CD4-positive, alpha-beta T cell (primary cell): ENCODE results near the gene KDM4B. TPM values are rescaled to one million over a fixed set of nuclear protein-coding genes. Genes with fewer than 3 reads are reported as not detected.

Experiments
- ATAC-seq: fragments of 200-7000 bp; cut with Tn5 transposase; one replicate; pipeline ENCODE4 v1.10.0; 2022; ENCODE audit warnings: mild to moderate bottlenecking; ENCODE audit not compliant: poor library complexity
- CTCF ChIA-PET: fragments of 350-600 bp; sonication (Branson Sonifier 250); formaldehyde crosslinking; loops from one replicate; lab custom pipeline; 2021; ENCODE audit warnings: antibody characterized with exemption, inconsistent platforms; lab: Charles Lee
- POLR2A ChIA-PET: fragments of 350-600 bp; sonication (Branson Sonifier 250); formaldehyde crosslinking; loops from one replicate; lab custom pipeline; 2021; ENCODE audit warnings: antibody characterized with exemption, inconsistent platforms; lab: Charles Lee
- DNase-seq, 14 experiments: peaks; one replicate each; pipeline ENCODE4 v3.0.0-alpha.2; 2013 to 2020; ENCODE audit warnings: mixed read lengths in 2 of 14
- H3K27ac ChIP-seq, 2 donors: one replicate each; pipeline versions ENCODE4 v1.5.1 to v1.7.0; 2013; ENCODE audit warnings: low read length in 2 of 2, low read depth in 1 of 2, mild to moderate bottlenecking in 1 of 2
- H3K27me3 ChIP-seq, 2 experiments: 1 replicate in 1 of 2; 2 replicates in 1 of 2; pipeline versions ENCODE4 v1.6.1 to v1.7.0; 2013; ENCODE audit warnings: low read length in 2 of 2, control low read depth in 1 of 2, mild to moderate bottlenecking in 1 of 2, moderate library complexity in 1 of 2; ENCODE audit not compliant: insufficient read depth in 2 of 2, control insufficient read depth in 1 of 2
- H3K36me3 ChIP-seq: one replicate; pipeline ENCODE4 v1.6.1; 2013; ENCODE audit warnings: low read length, control low read depth; ENCODE audit not compliant: insufficient read depth
- H3K4me1 ChIP-seq: one replicate; pipeline ENCODE4 v1.6.1; 2013; ENCODE audit warnings: low read length, control low read depth; ENCODE audit not compliant: insufficient read depth
- H3K4me3 ChIP-seq: one replicate; pipeline ENCODE4 v1.5.1; 2013; ENCODE audit warnings: mild to moderate bottlenecking, low read length, moderate library complexity
- H3K9me3 ChIP-seq, 2 experiments: 1 replicate in 1 of 2; 2 replicates in 1 of 2; pipeline versions ENCODE4 v1.6.1 to v1.7.0; 2013; ENCODE audit warnings: low read length in 2 of 2, mild to moderate bottlenecking in 2 of 2, control low read depth in 1 of 2, moderate library complexity in 1 of 2; ENCODE audit not compliant: control insufficient read depth in 1 of 2, insufficient read depth in 1 of 2
- H3K27ac Mint-ChIP-seq: one replicate; pipeline ENCODE4 v1.8.0; 2020; ENCODE audit warnings: mixed read lengths
- H3K27me3 Mint-ChIP-seq: one replicate; pipeline ENCODE4 v1.8.0; 2021; ENCODE audit warnings: mixed read lengths
- H3K36me3 Mint-ChIP-seq: one replicate; pipeline ENCODE4 v1.8.0; 2021; ENCODE audit warnings: low read depth, mixed read lengths
- H3K4me1 Mint-ChIP-seq: one replicate; pipeline ENCODE4 v1.8.0; 2021; ENCODE audit warnings: low read depth, mixed read lengths
- H3K4me3 Mint-ChIP-seq: one replicate; pipeline ENCODE4 v1.8.0; 2020; ENCODE audit warnings: mild to moderate bottlenecking, mixed read lengths
- H3K9me3 Mint-ChIP-seq: one replicate; pipeline ENCODE4 v1.8.0; 2020; ENCODE audit warnings: mixed read lengths
- intact Hi-C, 2 experiments: fragments of 100-400 bp; cut with DNase I in 1 of 2; cut with micrococcal nuclease in 1 of 2; formaldehyde crosslinking; loops; one replicate each; pipeline versions ENCODE4 v1.15.1 to v1.9.0; 2023 to 2025; cut with DNase I, micrococcal nuclease
- microRNA-seq: library from miRNA; unstranded; fragments of <30 nt; microRNA quantifications from one replicate; pipeline ENCODE4 v1.2.0, GENCODE V29; 2021; ENCODE audit warnings: borderline microRNAs expressed, borderline replicate concordance
- total RNA-seq, 174 experiments: library from RNA in 2 of 174; stranded (reverse) in 2 of 174; gene quantifications; one replicate each; pipeline ENCODE4 v1.2.3 and lab custom pipeline; 2021 to 2026
- TF ChIP-seq, protein P1 (sequence below): fragments of 200-600 bp; IDR thresholded peaks from one replicate; pipeline ENCODE4 v1.8.0; 2022; ENCODE audit warnings: antibody characterized with exemption, mild to moderate bottlenecking

The KDM4B gene
- total RNA-seq, 2 experiments from 2014 or later: 41.8 to 42.5 TPM

GRCh38 chr19:5200844-5201243 lies 231.9 kb downstream of the KDM4B start:
- Histone ChIP-seq H3K4me1 (no peaks in the 10 kb centered on the region), H3K27me3 (no peaks in the 10 kb centered on the region), H3K4me3 (no peak overlapping the region), H3K36me3 (no peaks in the 10 kb centered on the region), H3K27ac (no peak overlapping the region), H3K9me3 (peaks cover 30 to 47% of the 10 kb centered on the region in 2 experiments)
- intact Hi-C loops: no loop called here
- Mint-ChIP-seq H3K36me3 (peaks cover 15% of the 10 kb centered on the region), H3K9me3 (peaks cover 7% of the 10 kb centered on the region), H3K4me3 (no peak overlapping the region), H3K27me3 (no peaks in the 10 kb centered on the region), H3K4me1 (peaks cover 6% of the 10 kb centered on the region), H3K27ac (no peak overlapping the region)
- ATAC-seq: no peak
- TF ChIP-seq, protein P1, sequence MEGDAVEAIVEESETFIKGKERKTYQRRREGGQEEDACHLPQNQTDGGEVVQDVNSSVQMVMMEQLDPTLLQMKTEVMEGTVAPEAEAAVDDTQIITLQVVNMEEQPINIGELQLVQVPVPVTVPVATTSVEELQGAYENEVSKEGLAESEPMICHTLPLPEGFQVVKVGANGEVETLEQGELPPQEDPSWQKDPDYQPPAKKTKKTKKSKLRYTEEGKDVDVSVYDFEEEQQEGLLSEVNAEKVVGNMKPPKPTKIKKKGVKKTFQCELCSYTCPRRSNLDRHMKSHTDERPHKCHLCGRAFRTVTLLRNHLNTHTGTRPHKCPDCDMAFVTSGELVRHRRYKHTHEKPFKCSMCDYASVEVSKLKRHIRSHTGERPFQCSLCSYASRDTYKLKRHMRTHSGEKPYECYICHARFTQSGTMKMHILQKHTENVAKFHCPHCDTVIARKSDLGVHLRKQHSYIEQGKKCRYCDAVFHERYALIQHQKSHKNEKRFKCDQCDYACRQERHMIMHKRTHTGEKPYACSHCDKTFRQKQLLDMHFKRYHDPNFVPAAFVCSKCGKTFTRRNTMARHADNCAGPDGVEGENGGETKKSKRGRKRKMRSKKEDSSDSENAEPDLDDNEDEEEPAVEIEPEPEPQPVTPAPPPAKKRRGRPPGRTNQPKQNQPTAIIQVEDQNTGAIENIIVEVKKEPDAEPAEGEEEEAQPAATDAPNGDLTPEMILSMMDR: no peak
- CTCF ChIA-PET: no interaction called here
- DNase-seq: no peak
- POLR2A ChIA-PET: no interaction called here

DNA sequence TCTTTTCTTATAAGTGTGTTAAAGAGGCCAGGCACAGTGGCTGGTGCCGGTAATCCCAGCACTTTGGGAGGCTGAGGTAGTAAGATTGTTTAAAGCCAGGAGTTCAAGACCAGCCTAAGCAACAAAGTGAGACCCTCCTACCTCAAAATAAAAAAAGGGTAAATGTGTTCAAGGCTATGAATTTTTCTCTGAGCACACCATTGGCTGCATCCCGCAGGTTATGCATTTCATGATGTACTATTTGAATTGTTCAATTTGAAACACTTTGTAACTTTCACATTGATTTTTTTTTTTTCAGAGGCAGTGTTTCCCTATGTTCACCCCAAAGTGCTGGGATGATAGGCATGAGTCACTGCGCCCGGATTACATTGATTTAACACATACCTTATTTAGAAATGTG lies 233.6 kb downstream of the KDM4B start:
- Histone ChIP-seq H3K36me3 (no peaks in the 10 kb centered on the region), H3K9me3 (peaks cover 30 to 48% of the 10 kb centered on the region in 2 experiments), H3K4me3 (no peak overlapping the region), H3K27me3 (no peaks in the 10 kb centered on the region), H3K27ac (no peak overlapping the region), H3K4me1 (no peaks in the 10 kb centered on the region)
- Mint-ChIP-seq H3K27ac (no peak overlapping the region), H3K4me1 (peaks cover 6% of the 10 kb centered on the region), H3K27me3 (no peaks in the 10 kb centered on the region), H3K9me3 (peaks cover 7% of the 10 kb centered on the region), H3K36me3 (peaks cover 15% of the 10 kb centered on the region), H3K4me3 (no peak overlapping the region)
- no peak for DNase-seq
- POLR2A ChIA-PET: no interaction called here
- ATAC-seq: no peak
- intact Hi-C loops: no loop called here
- TF ChIP-seq, protein P1: no peak
- CTCF ChIA-PET: no interaction called here

Small RNA genes lying within 50 kb of the gene (microRNA-seq; reads per million reads assigned to microRNA genes)
- not detected for gene MIR4747

Other genes with a start within 250 kb of the KDM4B start
- gene DPP9, start 245.3 kb upstream of the KDM4B start, total RNA-seq: 10 to 100 TPM; 67.9 to 72.8 TPM
- gene FEM1A, start 177.4 kb upstream of the KDM4B start, total RNA-seq: 10 to 100 TPM; 11.8 to 12.1 TPM
- 10 to 100 TPM; 14.7 to 15.0 TPM for gene TICAM1, start 137.4 kb upstream of the KDM4B start, total RNA-seq
- gene PLIN3, start 101.4 kb upstream of the KDM4B start, total RNA-seq: 10 to 100 TPM; 18.2 to 19.1 TPM
- gene ARRDC5, start 66.2 kb upstream of the KDM4B start, total RNA-seq: 1 to 10 TPM; 4.4 to 4.7 TPM
- under 1 TPM; 0.16 to 0.20 TPM for gene UHRF1, start 59.6 kb upstream of the KDM4B start, total RNA-seq